K562 (cell line): ENCODE data around the gene GPRIN3. TPM values are rescaled to one million over a fixed set of nuclear protein-coding genes. Genes with fewer than 3 reads are reported as not detected.

Experiments
- ATAC-seq: fragments of 200-7000 bp; cut with Tn5 transposase; 3 replicates; pipeline ENCODE4 v1.9.1; 2020; ENCODE audit warnings: moderate library complexity
- BruUV-seq: library from RNA; stranded (reverse); fragments of 400-500 nt; replicated peaks from 2 replicates; lab custom pipeline; 2021; lab: Mats Ljungman, UMichigan
- CTCF ChIA-PET: fragments of 300-600 bp; formaldehyde crosslinking; extraction: SDS; loops from one replicate; lab custom pipeline; 2021; ENCODE audit warnings: low intra/inter-chr PET ratio; lab: Yijun Ruan, JAX
- POLR2A ChIA-PET: fragments of 300-600, 350-650 bp; sonication (Branson Sonifier 250); formaldehyde crosslinking; extraction: SDS; loops from one replicate; lab custom pipeline; 2021; ENCODE audit warnings: antibody characterized with exemption, inconsistent platforms; lab: Yijun Ruan, JAX
- DNase-seq, 4 experiments: peaks; one replicate each; pipeline versions ENCODE4 v3.0.0 to v3.0.0-alpha.2; 2011 to 2018; ENCODE audit warnings: low spot score in 3 of 4, mixed read lengths in 3 of 4; ENCODE audit errors: extremely low read depth in 1 of 4
- FAIRE-seq: peaks from 2 replicates; lab custom pipeline; 2011; peaks lifted over from hg19 to GRCh38; lab: Jason Lieb, UNC
- H2AFZ ChIP-seq: 2 replicates; pipeline ENCODE4 v1.6.0; 2011; ENCODE audit warnings: low read depth, low read length, control low read depth, inconsistent platforms
- H3K27ac ChIP-seq: fragments of 200-600 bp; 3 replicates; pipeline ENCODE4 v1.8.0; 2011; ENCODE audit warnings: low read depth, mild to moderate bottlenecking, control low read depth, inconsistent platforms, low read length, moderate library complexity, mixed read lengths; ENCODE audit errors: extremely low read depth
- H3K27me3 ChIP-seq, 2 experiments: fragments of 300-600 bp in 1 of 2; 2 replicates in 1 of 2; 3 replicates in 1 of 2; pipeline versions ENCODE4 v1.6.0 to v1.8.0; 2011; ENCODE audit warnings: inconsistent platforms in 2 of 2, low read length in 2 of 2, mild to moderate bottlenecking in 1 of 2, mixed read lengths in 1 of 2, moderate library complexity in 1 of 2; ENCODE audit not compliant: control insufficient read depth in 2 of 2, insufficient read depth in 2 of 2
- H3K36me3 ChIP-seq: fragments of 300-600 bp; 3 replicates; pipeline ENCODE4 v1.8.0; 2011; ENCODE audit warnings: mild to moderate bottlenecking, low read length, inconsistent platforms; ENCODE audit not compliant: control insufficient read depth, insufficient read depth
- H3K4me1 ChIP-seq, 2 experiments: fragments of 200-600 bp in 1 of 2; replicated peaks in 1 of 2; 2 replicates in 1 of 2; 3 replicates in 1 of 2; pipeline versions ENCODE4 v1.5.1 to v1.8.0; 2011; ENCODE audit warnings: inconsistent platforms in 2 of 2, low read length in 2 of 2, mild to moderate bottlenecking in 1 of 2, mixed read lengths in 1 of 2, moderate library complexity in 1 of 2; ENCODE audit not compliant: control insufficient read depth in 2 of 2, insufficient read depth in 2 of 2
- H3K4me2 ChIP-seq: 2 replicates; pipeline ENCODE4 v1.6.1; 2011; ENCODE audit warnings: low read length, control low read depth, inconsistent platforms, mixed read lengths; ENCODE audit not compliant: insufficient read depth
- H3K4me3 ChIP-seq: fragments of 200-600 bp; sonication (generic), shearing (Covaris generic); 2 replicates; pipeline ENCODE4 v1.5.1; 2016; ENCODE audit warnings: control low read depth, inconsistent platforms
- H3K79me2 ChIP-seq: fragments of 200-600 bp; 3 replicates; pipeline ENCODE4 v1.8.0; 2011; ENCODE audit warnings: low read length, inconsistent platforms; ENCODE audit not compliant: control insufficient read depth, insufficient read depth
- H3K9ac ChIP-seq, 2 experiments: 2 replicates each; pipeline versions ENCODE4 v1.6.0 to v1.6.1; 2011; ENCODE audit warnings: low read depth in 2 of 2, low read length in 2 of 2, control low read depth in 1 of 2, inconsistent platforms in 1 of 2, mild to moderate bottlenecking in 1 of 2, mixed read lengths in 1 of 2; ENCODE audit not compliant: insufficient read depth in 1 of 2
- H3K9me1 ChIP-seq: one replicate; pipeline ENCODE4 v1.6.0; 2011; ENCODE audit warnings: inconsistent platforms, mild to moderate bottlenecking, low read length, moderate library complexity; ENCODE audit not compliant: control insufficient read depth, insufficient read depth
- H3K9me3 ChIP-seq: replicated peaks from 2 replicates; pipeline ENCODE4 v1.5.1; 2011; ENCODE audit warnings: low read depth, low read length, inconsistent platforms; ENCODE audit not compliant: control insufficient read depth, insufficient read depth
- H4K20me1 ChIP-seq: replicated peaks from 2 replicates; pipeline ENCODE4 v1.6.1; 2011; ENCODE audit warnings: low read length, inconsistent platforms, mixed read lengths; ENCODE audit not compliant: control insufficient read depth, insufficient read depth
- ATF3 ChIP-seq, 2 experiments: fragments of 450-650 bp in 1 of 2; sonication (generic) in 1 of 2; formaldehyde crosslinking in 1 of 2; IDR thresholded peaks in 1 of 2; conservative IDR thresholded peaks in 1 of 2; 2 replicates each; pipeline versions ENCODE4 v1.6.1 to v1.8.1; 2016 to 2023; ENCODE audit warnings: mild to moderate bottlenecking in 2 of 2, moderate library complexity in 2 of 2, inconsistent platforms in 1 of 2, missing genetic modification reagents in 1 of 2
- BRF2 ChIP-seq: IDR thresholded peaks from 3 replicates; pipeline ENCODE4 v1.6.1; 2011; ENCODE audit warnings: borderline replicate concordance, mild to moderate bottlenecking; ENCODE audit not compliant: insufficient read length, insufficient read depth
- NR1H2 ChIP-seq: sonication (generic); formaldehyde crosslinking; IDR thresholded peaks from 2 replicates; pipeline ENCODE4 v1.4.0; 2020; ENCODE audit warnings: mild to moderate bottlenecking, missing genetic modification reagents
- PHF20 ChIP-seq: fragments of 450-650 bp; IDR thresholded peaks from 2 replicates; pipeline ENCODE4 v1.6.1; 2018; ENCODE audit not compliant: partially characterized antibody
- RFX1 ChIP-seq: fragments of 450-650 bp; IDR thresholded peaks from 2 replicates; pipeline ENCODE4 v1.6.1; 2016; ENCODE audit warnings: mild to moderate bottlenecking, moderate library complexity
- TCF7 ChIP-seq: sonication (generic); IDR thresholded peaks from 2 replicates; pipeline ENCODE4 v1.6.1; 2016; ENCODE audit warnings: antibody characterized with exemption, borderline replicate concordance
- ZNF696 ChIP-seq: fragments of 250-450 bp; sonication (Bioruptor Pico); conservative IDR thresholded peaks from 2 replicates; pipeline ENCODE4 v1.4.0; 2020; ENCODE audit warnings: mild to moderate bottlenecking, moderate library complexity
- WGBS: fragments of 100-300 bp; shearing (Covaris generic); methylation state at CpG from one replicate; pipeline ENCODE4 v1.1.6; 2016; ENCODE audit warnings: low coverage, mixed read lengths; ENCODE audit not compliant: insufficient coverage; ENCODE audit errors: missing lambda C conversion rate; 5-methylcytosine and 5-hydroxymethylcytosine counted together
- in situ Hi-C: fragments of 300-500 bp; cut with MboI; formaldehyde crosslinking; loops from 4 replicates; pipeline ENCODE4 v1.15.0; 2018; ENCODE audit warnings: inconsistent platforms, mixed read lengths
- intact Hi-C: fragments of 100-400 bp; cut with micrococcal nuclease; formaldehyde crosslinking; loops from 2 replicates; pipeline ENCODE4 v1.14.2; 2022
- polyA plus RNA-seq, 8 experiments: library from polyadenylated mRNA; depleted of rRNA in 4 of 8; stranded (reverse) in 5 of 8; unstranded in 3 of 8; fragments of >200 nt; fragmentation: Nextera tagmentation in 2 of 8; fragmentation: Illumina TruSeq in 1 of 8; extraction: Ambion mirVana in 2 of 8; extraction: Trizol in 1 of 8; gene quantifications; 2 replicates each; pipeline versions ENCODE4 v1.2.1 to v1.2.3, GENCODE V29; 2011 to 2014; ENCODE audit warnings: inconsistent platforms in 1 of 8, missing spikeins in 1 of 8
- total RNA-seq, 7 experiments: library from RNA; depleted of rRNA in 6 of 7; stranded (reverse); fragments of >200 nt in 6 of 7; fragmentation: Illumina TruSeq in 2 of 7; extraction: Trizol in 2 of 7; gene quantifications; 2 replicates each; pipeline versions ENCODE4 v1.2.1 to v1.2.3, GENCODE V29; 2011 to 2021; ENCODE audit warnings: low replicate concordance in 1 of 7

Gene GPRIN3
- total and polyA plus RNA-seq, 9 of the 15 experiments (the other 6 are each of a cell fraction or from before 2014, with no cell fraction given), result 0.02 TPM; not detected in 8

- BruUV-seq, result no TSS peak
- in situ Hi-C loops (no loop called here), intact Hi-C loops (no loop called here)
- 0% methylated on average over 3 of the region's 3 CpGs for WGBS
- FAIRE-seq (no peak), ATAC-seq (no peak), DNase-seq (no peak)
- no peaks in the 10 kb centered on the region for H3K9me1 ChIP-seq
- no peak overlapping the region for H3K4me2 ChIP-seq
- no peaks in the 10 kb centered on the region for H3K36me3 ChIP-seq
- H3K27me3 ChIP-seq, result peaks cover 0 to 5% of the 10 kb centered on the region in 2 experiments; a peak in 1 of 5 replicates
- H3K4me3 ChIP-seq, result no peak overlapping the region
- no peaks in the 10 kb centered on the region for H3K4me1 ChIP-seq
- no peaks in the 10 kb centered on the region for H4K20me1 ChIP-seq
- TF ChIP-seq ATF3 (IDR thresholded peaks at IDR 0.05) (no peak), ATF3 (CRISPR knock-in tag; conservative IDR thresholded peaks at IDR 0.05) (no peak), NR1H2 (CRISPR knock-in tag) (no peak), RFX1 (no peak), PHF20 (no peak), ZNF696 (no peak), TCF7 (no peak), BRF2 (no peak)
- CTCF ChIA-PET, result no interaction called here
- H2AFZ ChIP-seq, result no peak overlapping the region
- no peak overlapping the region for H3K27ac ChIP-seq
- no peaks in the 10 kb centered on the region for H3K79me2 ChIP-seq
- no peaks in the 10 kb centered on the region for H3K9me3 ChIP-seq
- no peak overlapping the region for H3K9ac ChIP-seq
- POLR2A ChIA-PET, result interaction anchor here (0.6 kb wide), 1 partner anchor 76 kb away, joined by 4 read pairs; no protein-coding TSS in a partner anchor
These were observed 5.7 kb downstream of the GPRIN3 start for GRCh38 chr4:89301902-89302301.
